Esophagus squamous epithelium (tissue), 4 donors: ENCODE measurements around the gene PRPF40A.

ENCODE experiments used
- POLR2A ChIP-seq, 4 donors: fragments of 450-650 bp; IDR thresholded peaks; one replicate each; pipeline ENCODE4 v1.6.1; 2017; ENCODE audit warnings: antibody characterized with exemption in 4 of 4, mild to moderate bottlenecking in 4 of 4, moderate library complexity in 3 of 4
- TF ChIP-seq, protein P1 (sequence below), 6 experiments: fragments of 450-650 bp in 4 of 6; fragments of 200-600 bp in 2 of 6; sonication (generic) in 2 of 6; IDR thresholded peaks; one replicate each; pipeline ENCODE4 v1.5.1; 2016 to 2019; ENCODE audit warnings: antibody characterized with exemption in 6 of 6, mild to moderate bottlenecking in 4 of 6, moderate library complexity in 4 of 6

DNA sequence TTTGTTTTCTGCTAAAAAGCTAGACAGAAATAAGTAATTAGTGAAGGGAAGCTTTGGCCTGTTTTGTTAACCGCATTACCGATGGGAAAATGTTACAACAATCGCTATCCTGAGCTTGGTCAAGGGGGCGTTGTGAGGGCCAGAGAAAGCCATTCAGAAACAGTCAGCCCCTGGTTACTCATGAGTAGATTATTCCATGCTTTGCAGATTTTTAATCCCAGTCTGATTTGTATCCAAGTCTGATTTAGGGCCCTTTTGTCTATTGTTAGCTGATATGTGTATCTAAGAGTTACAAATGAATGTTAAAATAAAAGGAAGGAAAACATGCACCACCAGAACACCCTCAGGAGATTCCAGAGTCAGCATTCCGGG is 99.1 kb downstream of the PRPF40A start:
- TF ChIP-seq, protein P1, sequence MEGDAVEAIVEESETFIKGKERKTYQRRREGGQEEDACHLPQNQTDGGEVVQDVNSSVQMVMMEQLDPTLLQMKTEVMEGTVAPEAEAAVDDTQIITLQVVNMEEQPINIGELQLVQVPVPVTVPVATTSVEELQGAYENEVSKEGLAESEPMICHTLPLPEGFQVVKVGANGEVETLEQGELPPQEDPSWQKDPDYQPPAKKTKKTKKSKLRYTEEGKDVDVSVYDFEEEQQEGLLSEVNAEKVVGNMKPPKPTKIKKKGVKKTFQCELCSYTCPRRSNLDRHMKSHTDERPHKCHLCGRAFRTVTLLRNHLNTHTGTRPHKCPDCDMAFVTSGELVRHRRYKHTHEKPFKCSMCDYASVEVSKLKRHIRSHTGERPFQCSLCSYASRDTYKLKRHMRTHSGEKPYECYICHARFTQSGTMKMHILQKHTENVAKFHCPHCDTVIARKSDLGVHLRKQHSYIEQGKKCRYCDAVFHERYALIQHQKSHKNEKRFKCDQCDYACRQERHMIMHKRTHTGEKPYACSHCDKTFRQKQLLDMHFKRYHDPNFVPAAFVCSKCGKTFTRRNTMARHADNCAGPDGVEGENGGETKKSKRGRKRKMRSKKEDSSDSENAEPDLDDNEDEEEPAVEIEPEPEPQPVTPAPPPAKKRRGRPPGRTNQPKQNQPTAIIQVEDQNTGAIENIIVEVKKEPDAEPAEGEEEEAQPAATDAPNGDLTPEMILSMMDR (IDR thresholded peaks at IDR 0.05): no peak
- TF ChIP-seq POLR2A (IDR thresholded peaks at IDR 0.05): no peak
